Left hindlimb (tissue), 1 donor: Measurements from ENCODE around the gene GINS2.
A peak's percentile ranks its signal among the peaks of the same experiment; 100 is the strongest.

Source experiments
- DNase-seq: peaks from one replicate; pipeline ENCODE4 v3.0.0-alpha.2; 2018

The GINS2 gene

DNA sequence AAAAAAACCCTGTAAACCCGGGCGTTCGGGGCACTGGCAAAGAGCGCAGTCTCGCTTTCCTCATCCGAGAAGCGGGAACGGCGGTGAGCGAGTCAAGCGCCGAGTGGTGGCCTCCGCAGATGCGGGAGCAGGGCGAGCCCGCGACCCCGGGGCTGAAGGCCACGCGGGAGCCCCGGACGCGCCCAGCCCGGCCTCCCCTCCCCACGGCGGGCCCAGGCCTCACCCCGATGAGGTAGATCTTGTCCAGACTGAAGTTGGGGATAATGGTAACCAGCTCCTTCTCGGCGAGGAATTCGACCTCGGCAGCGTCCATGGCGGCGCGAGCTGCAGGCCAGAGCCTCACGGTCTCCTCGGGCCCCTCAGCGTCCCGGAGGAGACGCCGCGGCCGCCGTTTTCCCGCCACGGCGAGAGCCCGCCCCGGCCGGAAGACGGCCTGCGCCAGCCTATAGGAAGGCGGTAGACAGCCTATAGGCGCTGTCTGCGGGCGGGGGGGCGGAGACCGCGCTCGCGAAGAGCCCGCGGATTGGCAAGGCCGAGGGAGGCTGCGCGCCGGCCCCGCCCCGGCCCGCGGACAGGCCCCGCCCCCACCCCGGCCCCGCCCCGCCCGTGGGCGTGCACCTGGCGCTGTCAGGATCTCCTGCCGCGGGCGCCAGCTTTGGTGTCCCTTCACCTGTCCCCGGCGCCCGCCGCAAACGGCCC lies at the start of gene GINS2:
Gene GINS2, minus strand, starts transcription at position 369 of the 699 bp plus-strand sequence. Its CDS starts 56 bp downstream, at position 313.
- peak; percentile 93 for DNase-seq

DNA sequence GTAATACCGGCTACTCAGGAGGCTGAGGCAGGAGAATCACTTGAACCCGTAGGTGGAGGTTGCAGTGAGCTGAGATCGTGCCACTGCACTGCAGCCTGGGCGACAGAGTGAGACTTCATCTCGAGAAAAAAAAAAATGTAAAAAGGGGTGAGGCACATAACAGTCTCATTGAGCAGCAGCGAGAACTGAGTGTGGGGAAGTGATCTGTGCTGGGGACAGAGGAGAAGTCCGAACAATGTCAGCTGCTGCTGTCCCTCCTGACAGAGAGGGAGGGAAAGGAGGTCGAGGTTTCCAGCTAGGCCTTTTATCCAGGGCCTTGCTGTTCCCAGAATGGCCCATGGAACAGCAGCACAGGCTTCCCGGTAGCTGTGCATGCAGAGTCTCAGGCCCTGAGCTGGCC lies 48.2 kb upstream of the GINS2 start:
- no peak for DNase-seq

GRCh38 chr16:85735946-85736345 lies 47.2 kb upstream of the GINS2 start:
- DNase-seq: no peak

- DNase-seq: no peak
Observed at GRCh38 chr16:85735225-85735635, 46.5 kb upstream of the GINS2 start.

DNA sequence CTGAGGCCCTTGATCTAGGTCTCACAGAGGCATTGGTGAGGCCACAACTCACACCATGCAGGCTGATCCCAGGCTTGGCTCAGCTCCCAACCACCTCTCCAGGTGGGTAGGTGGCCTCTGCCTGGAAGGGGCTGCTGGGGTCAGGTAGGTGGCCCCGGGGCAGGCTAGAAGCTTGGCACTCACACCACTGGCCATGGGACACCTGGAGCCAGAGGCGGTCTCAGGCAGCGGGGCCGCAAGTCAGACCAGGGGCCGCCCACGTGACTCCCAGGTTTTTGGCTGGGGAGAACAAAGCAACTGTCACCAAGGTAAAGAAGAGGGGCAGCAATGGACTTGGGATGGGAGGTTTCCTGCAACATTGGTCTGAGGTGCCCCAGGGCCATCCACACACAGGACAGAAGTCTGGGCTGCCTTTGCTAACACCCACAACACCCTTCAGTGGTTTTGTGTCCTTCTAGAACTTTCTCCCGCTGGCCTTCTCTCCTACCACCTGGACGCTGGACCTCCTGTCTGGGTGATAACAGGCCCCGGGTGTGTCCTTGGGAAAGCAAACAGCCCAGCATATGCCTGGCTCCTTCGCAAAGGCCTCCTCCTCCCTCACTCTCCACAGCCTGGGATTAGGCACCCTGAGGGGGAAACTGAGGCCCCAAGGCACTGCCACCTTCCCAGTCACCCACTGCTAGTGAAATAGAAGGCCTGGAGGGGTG lies 45.7 kb upstream of the GINS2 start:
- no peak for DNase-seq

DNA sequence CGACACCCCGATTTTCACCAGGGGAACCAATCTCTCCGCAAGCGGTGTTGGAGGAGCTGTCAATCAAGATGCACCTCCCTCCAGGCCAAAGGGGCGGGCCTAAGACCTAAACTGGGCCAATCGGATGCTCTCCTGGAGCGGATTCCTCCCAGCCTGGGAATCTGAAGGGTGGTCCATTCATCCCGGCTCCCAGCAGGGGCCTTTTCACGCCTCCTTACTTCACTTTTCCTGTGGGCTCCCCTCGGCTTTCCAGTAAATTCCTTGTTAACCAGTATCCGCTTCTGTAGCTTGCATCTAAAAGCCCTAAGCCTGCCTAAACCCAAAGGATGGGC lies 45.1 kb upstream of the GINS2 start:
- DNase-seq: no peak

GRCh38 chr16:85733155-85733838 lies 44.5 kb upstream of the GINS2 start:
- no peak for DNase-seq

DNA sequence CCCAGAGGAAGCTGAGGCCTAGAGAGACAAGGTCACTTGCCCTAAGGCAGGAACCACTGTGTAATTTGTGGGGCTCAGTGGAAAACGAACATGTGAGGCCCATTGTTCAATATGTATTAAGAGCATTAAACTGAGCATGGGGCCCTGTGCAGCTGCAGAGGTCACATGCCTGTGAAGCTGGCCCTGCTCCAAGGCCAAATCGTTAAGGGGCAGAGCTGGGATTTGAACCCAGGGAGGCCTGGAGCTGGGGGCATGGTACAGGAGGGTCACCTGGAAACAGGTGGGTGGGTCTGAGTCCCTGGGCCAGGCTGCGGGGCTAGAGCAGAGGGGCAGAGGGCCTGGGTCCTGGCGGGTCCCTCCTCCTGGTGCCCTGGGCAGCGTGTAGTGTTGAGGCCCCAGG lies 42.4 kb upstream of the GINS2 start:
- no peak for DNase-seq

DNA sequence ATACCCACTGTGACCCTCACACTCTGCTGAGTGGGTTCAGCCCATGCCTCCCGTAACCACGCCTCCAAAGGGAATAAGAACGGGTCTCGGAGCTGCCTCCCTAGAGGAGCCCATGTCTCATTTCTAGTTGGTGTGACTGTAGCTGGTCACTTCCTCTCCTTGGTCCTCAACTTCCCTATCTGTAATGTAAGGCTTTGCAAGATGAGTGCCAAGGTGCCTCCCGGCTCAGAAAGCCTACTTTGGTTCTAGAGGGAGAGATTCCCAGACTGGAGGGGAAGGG lies 41.4 kb upstream of the GINS2 start:
- no peak for DNase-seq

DNA sequence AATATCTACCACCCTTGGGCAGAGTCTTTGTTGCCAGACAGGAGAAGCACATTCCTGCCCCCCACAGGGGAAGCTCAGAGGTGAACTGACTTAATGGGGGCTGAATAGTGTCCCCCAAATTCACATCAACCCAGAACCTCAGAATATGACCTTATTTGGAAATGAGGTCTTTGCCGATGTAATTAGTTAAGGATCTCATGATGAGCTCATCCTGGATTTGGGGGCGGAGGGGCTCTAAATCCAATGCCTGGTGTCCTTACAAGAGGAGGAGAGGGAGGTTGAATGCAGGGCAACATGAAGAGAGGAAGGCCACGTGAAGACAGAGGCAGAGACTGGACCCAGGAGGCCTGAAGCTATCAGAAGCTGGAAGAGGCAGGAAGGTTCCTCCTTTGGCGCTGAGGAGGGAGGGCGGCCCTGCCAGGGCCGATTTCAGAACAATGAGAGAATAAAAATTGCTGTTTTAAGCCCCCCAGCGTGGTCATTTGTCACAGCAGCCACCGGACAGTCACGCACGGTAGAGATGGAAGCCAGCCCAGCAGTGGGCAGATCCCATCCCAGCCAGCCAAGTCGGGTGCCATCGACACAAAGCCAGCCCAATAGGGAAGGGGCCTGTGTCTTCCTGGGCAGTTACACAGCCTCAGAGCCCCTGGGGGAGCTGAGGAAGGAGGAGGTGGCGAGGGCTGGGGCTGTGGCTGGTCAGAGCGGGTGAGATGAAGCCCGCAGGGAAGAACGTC lies 40.9 kb upstream of the GINS2 start:
- DNase-seq: no peak

- DNase-seq: no peak
Observed at GRCh38 chr16:85728879-85729278, 40.1 kb upstream of the GINS2 start.

GRCh38 chr16:85724936-85725335 lies 36.2 kb upstream of the GINS2 start:
- no peak for DNase-seq

DNA sequence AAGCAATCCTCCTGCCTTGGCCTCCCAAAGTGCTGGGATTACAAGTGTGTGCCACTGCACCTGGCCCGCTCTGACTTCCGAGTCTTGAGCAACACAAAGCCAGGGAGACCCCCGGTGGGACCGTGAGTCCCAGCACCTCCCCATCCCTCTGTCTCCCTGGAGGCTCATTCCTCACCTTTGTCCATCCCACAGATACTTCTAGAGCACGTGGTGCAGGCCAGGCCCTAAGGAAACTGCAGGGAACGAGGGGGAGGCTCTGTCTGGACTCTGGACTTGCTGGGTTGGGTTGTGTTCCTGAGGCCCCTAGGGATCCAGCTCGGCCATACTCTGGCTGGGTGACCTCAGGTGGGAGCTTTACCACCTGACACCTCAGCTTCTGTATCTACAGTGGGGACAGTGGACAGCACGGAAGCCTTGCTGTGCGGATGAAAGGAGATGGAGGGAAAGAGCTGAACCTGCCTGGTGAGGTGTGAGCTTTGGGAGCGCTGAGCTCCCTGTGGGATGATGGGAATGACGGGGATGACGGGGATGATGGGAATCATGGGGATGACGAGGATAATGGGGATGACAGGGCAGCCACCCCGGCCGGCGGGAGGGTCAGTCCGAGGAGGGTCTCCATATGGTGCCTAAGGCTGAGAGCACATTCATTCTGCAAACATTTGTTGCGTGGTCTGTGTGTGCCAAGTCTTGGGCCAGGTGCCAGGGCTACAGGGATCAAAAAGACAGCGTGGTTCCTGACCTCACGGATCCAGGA lies 35.5 kb upstream of the GINS2 start:
- no peak for DNase-seq

GRCh38 chr16:85722128-85722893 lies 33.6 kb upstream of the GINS2 start:
- no peak for DNase-seq

DNA sequence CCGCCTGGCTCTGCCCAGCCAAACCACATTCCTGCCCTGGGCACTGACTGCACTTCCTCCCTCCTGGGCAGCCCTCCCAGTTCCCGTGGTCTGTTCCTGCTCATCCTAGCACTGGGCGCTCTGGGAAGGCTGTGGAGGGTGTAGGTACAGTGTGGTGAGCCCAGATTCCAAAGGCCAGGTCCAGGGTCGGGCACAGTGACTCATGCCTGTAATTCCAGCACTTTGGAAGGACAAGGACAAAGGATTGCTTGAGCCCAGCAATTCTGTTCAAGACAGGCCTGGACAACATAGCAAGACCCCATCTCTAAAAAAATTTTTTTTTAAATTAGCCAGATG lies 31.5 kb upstream of the GINS2 start:
- DNase-seq: no peak

DNA sequence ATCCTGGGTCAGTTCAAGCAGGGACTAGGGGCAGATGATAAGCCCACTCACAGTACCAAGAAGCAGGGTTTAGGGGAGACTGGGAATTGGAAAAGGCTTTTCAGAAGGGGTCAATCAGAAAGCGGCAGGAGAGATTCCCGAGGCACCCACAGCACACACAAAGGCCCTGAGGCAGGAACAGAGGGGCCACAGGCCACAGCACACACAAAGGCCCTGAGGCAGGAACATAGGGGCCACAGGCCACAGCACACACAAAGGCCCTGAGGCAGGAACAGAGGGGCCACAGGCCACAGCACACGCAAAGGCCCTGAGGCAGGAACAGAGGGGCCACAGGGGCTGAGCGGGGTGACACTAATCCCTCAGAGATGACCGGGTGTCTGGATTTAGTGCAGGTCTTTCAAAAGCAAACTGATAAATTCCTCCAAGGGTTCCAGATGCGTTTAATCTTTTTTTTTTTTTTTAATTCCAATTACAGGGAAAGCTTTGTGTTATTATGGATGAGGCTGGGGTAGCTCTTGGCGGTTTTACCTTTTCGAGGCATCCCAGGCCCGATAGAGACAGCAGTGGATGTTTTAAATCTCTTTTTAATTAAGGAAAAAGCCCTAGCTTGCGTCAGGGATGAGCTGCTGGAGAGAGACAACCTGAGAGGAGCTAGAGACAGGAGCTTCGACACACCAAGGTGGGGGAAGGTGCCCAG lies 31.0 kb upstream of the GINS2 start:
- no peak for DNase-seq

- DNase-seq: no peak
Observed at GRCh38 chr16:85718682-85719081, 29.9 kb upstream of the GINS2 start.

GRCh38 chr16:85718153-85718477 lies 29.4 kb upstream of the GINS2 start:
- no peak for DNase-seq

GRCh38 chr16:85717393-85718152 lies 28.8 kb upstream of the GINS2 start:
- DNase-seq: peak; percentile 57

DNA sequence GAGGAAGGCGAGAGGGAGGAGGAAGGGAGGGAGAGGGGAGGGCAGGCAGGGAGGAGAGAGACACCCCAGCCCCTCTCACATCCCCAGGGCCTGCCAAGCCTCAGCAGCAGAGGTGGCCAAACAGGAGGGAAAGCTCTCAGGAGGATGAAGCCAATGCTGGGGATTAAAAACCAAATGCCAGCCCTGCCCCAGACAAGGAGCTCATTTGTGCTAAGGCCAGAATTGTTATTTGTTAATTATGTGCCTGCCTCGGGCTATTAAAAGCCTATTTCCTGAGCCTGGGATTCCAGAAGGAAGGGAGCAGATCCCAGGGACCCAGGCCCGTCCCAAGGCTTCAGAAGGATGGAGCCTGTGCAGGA lies 27.9 kb upstream of the GINS2 start:
- DNase-seq: no peak

DNA sequence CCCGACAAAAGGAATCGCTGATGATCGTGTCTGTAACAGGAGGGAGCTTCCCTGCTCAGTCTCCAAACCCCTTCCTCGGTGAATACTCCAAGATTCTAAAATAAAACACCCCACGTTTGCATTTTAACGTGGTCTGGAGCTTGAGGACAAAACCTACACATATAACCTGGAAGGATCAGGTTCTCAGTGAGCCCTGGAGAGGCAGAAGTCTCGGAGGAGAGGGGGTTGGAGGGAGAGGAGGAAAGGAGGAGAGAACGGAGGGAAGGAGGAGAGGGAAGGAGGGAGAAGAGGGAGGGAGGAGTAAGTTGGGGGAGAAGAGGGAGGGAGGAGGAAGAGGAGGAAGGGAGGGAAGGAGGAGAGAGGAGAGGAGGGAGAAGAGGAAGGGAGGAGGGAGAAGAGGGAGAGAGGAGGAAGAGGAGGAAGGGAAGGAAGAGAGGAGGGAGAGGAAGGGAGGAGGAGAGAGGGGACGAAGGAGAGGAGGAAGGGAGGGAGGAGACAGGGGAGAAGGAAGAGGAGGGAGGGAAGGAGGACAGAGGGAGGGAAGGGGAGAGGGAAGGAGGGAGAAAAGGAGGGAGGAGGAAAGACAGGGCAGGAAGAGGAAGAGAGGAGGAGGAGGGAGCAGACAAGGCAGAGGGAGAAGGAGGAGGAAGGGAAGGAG lies 27.4 kb upstream of the GINS2 start:
- DNase-seq: no peak
